HG03442 (cell line): Measurements from ENCODE around the gene ROBO4.

ENCODE experiments used
- ATAC-seq: cut with Tn5 transposase; IDR thresholded peaks from one replicate; pipeline ENCODE4 v1.9.1; 2021; ENCODE audit warnings: mild to moderate bottlenecking, moderate library complexity; ENCODE audit not compliant: unreplicated experiment

ROBO4 gene

DNA sequence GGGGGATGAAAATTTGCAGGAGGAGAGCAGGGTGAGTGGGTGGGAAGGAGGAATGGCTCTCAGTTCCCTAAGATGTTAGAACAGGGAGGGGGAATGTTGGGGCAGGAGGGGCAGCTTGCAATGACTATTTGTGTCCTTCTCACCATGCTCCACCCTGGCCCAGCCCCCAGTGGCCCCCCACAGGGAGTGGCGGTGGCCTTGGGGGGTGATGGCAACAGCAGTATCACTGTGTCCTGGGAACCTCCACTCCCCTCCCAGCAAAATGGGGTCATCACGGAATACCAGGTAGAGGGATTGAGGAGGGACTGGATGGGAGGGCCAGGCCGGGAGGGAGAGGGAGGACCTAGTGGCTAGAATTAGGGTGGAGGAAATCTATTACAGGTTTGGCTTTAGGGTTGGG is 22.3 kb downstream of the ROBO4 start:
- no peak for ATAC-seq

DNA sequence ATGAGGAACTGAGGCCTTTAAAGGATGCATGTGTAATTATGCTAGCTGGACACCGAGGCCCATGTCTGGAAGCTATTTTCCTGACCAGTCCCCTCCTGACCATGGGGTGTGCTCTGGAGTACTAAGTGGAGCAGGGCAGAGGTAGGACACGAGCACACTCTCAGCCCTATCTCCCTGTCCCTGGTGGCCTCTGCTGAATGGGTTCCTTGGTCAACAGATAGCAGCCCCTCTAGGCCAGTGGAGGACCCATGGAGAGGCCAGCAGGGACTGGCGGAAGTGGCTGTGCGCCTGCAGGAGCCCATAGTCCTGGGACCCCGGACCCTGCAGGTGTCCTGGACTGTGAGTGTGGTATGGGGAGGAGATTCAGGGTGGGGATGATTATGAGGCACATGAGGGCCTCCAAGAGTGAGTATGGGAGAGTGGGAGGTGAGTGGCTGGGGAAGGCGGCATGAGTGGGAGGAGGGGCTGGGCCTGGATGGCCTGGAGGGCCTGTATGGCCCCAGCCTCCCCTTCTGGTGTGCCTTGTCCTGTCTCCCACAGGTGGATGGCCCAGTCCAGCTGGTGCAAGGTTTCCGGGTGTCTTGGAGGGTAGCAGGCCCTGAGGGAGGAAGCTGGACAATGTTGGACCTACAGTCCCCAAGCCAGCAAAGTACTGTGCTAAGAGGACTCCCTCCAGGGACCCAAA is 23.0 kb downstream of the ROBO4 start:
- no peak for ATAC-seq

DNA sequence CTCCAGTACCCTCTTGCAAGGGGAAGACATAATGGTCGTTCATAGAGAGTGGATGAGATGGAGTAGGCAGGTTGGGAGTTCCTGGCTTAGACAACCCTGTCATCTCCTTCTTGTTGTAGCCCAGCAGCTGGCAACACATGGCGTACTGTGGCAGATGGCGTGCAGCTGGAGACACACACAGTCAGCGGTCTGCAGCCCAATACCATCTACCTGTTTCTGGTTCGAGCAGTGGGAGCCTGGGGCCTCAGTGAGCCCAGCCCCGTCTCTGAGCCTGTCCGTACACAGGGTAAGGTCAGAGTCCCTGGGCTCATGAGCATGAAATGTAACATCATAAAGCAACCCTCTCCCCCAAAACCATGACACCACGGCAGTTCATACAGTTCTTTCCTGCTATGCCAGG is 23.7 kb downstream of the ROBO4 start:
- ATAC-seq, result no peak

DNA sequence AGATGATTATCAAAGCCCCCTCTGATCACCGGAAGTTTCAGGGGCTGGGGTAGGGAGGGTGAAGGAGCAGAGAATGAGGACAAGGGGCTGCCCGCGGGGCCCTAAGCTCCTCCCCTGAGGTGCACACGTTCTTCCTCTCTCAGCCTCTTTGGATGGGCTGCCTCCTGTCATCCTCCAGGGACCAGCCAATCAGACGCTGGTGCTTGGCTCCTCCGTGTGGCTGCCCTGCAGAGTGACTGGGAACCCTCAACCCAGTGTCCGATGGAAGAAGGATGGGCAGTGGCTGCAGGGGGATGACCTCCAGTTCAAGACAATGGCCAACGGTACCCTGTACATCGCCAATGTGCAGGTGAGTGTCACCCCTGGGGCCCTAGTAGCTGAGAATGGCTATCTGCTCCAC is 24.9 kb downstream of the ROBO4 start:
- ATAC-seq, result no peak

DNA sequence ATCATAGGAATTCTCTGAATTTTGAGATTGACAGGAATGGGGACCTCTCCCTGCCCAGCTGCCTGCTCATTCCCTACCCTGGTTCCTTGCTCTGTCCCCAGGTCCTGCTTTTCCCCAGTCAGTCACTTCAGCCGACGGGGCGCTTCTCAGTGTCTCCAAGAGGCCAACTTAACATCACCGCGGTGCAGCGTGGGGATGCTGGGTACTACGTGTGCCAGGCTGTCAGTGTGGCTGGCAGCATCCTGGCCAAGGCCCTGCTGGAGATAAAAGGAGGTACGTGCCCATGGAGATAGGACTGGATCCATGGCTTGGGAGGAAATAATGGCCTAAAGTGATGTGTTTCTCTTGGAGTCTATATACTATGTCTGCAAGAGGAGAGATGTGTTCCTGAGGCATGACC is 25.4 kb downstream of the ROBO4 start:
- no peak for ATAC-seq

DNA sequence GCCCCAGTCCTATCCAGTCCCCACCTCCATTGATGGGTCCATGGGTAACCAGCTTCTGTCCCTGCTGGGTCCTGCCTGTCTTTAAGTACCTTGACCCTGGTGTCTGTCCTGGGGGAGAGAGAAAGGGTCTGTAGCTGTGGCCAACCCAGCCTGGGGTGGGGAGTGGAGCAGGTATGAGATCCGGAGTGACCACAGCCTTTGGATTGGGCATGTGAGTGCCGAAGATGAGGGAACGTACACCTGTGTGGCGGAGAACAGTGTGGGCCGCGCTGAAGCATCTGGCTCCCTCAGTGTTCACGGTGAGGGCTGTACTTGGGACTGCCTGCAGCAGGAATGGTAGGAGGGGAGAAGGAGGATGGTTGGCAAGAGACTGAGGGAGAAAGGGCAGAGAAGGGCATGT is 27.2 kb downstream of the ROBO4 start:
- no peak for ATAC-seq

DNA sequence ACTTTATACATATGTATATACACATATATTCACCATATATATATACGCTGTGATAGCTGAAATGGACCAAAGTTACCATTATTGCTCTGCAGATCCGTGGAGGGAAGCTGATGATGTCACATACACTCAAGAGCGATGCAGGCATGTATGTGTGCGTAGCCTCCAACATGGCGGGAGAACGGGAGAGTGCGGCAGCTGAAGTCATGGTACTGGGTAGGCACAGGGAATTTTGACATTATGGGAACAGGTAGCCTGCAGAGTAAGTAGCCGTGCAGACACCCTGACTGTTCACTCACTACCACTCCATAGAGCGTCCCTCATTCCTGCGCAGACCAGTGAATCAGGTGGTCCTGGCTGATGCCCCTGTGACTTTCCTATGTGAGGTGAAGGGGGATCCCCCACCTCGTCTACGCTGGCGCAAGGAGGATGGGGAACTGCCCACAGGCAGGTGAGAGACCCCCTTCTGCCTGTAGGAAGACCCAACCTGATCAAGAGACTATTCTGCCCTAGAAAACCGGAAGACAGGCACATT is 27.7 kb downstream of the ROBO4 start:
- ATAC-seq, result no peak

DNA sequence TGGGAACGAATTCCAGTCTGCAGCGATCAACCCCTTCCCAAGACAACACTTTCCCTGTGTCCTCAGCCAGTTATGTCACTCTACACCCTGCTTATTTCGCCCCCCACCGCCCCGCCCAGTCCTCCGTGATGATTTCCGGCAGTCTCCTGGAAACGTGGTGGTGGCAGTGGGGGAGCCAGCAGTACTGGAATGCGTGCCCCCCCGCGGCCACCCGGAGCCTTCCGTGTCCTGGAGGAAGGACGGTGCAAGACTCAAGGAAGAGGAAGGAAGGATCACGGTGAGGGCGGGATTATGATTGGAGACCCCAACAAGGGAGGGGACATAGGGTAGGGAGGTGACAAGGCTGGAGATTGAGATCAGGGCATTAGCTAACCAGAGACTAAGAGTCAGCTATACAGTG is 28.3 kb downstream of the ROBO4 start:
- ATAC-seq, result no peak

DNA sequence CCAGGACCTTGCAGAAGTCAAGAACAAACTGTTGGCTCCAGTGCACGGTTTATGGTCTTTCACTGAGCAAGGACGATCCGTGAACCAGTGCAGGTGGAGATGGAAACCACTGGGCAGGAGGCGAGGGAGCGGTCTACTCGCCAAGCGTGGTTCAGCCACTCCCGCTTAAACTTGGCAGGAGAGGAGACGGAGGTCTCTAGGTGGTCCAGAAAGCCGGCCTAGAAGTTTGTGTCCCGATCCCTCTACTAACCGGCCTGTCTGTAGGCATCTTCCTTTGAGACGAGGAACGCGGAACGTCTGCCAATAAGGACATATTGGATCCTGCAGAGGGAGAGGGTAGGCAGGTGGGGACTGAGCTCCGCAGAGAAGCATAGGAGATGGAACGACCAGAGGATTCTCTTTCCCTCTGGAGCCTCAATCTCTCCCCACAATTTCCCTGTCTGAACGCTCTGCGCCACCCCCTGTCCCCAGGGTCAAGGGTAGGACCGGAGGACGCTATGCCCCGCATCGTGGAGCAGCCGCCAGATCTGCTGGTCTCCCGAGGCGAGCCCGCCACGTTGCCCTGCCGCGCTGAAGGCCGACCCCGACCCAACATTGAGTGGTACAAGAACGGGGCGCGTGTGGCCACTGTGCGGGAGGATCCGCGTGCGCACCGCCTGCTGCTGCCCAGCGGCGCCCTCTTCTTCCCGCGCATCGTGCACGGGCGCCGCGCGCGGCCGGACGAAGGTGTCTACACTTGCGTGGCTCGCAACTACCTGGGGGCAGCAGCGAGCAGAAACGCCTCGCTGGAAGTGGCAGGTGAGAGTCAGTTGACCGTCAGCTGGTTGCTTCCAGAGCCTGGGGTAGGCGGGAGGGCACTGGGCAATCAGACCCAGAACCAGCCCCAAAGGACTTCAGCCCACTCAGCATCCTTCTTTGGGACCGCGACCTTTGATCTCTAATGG is 29.1 kb downstream of the ROBO4 start:
- no peak for ATAC-seq

DNA sequence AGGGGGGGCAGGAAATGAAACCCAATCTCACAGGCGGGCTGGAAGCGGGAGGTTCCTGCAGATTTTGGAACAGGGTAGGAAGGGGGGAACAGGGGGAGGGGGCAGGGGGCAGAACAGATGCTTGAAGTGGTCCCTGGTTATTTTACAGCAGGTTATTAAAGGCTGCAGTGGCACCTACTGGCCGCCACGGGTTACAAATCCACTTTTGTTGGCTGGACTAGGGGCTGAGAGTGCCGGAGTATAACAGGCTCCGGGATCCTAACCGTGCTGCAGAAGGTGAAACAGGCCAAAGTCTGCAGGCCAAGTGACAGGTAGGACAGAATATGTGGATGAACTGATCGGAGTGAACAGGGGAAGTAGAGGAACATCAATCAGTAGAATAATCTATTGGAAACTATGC is 30.0 kb downstream of the ROBO4 start:
- ATAC-seq, result no peak

DNA sequence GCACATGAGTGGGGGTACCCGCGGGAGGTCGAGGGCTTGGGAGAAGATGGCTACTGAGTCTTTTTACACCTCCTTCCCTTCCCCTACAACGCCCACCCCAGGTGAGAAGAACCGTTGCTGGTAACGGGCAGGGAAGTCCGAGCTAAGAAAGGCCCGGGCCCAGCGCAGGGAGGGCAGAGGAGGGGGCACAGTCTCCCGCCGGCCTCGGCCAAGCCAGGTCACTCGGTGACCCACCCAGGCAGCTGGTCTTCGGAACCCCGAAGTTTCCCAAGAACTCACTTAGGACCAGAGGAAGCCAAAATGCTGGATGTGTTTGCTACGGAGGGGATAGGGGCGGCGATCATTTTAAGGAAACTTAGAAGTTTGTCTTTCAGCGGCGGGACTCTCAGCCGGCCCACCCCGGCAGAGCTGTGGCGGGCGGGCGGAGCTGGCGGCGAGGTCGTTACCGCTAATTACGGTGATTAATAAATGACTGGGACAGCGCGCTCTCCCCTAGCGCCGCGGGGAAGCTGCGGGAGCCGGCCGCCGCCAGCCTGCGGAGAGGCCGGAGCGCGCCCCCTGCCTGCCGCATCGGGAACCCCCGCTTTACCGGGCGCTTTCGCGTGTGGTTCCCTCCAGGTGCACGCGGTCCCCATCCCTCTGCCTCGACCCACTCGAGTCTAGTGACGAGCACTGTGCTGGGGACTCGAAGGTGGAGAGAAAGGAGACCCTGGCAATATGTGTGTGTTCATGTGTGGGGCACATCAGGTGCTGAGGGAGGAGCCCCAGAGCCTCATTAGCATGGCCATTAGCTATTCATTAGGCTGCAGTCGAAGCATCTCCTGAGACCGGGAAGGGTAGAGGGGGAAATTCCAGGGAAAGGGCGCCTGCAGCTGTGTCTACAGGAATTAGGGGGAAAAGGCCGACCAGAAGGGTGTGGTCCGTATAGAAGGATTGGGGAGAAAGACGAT is 31.5 kb downstream of the ROBO4 start:
- no peak for ATAC-seq

DNA sequence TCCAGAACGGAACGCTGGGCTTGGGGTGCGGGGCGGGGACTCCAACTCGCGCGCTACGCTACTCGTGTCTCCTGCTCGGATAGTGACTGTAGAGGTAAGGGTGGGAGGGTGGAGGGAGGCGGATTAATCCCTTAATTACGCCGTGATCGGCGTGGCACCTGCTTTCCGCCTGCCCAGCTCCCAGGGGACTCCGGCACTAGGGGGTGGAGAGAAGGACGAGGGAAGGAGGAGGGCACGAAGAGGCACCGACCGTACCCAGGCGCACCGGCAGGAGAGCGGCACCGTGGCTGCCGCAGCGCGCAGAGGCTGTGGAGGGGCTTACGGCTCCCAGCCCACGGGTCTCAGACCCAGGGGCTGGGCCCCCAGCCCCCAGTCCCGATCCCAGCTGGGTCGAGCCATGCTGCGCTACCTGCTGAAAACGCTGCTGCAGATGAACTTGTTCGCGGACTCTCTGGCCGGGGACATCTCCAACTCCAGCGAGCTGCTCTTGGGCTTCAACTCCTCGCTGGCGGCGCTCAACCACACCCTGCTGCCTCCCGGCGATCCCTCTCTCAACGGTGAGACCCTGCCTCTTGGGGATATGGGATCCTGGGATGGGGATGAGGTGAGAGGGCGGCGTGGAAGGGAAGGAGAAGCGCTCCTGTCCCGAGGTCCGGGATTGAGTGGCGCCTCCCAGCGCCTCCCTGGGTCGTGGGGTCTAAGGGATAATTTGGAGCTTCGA is 32.3 kb downstream of the ROBO4 start, which contains the start of gene ROBO3:
Gene ROBO3 (plus strand): TSS at position 252 of the 721 bp plus-strand sequence. CDS start 146 bp downstream, at position 398.
- no peak for ATAC-seq

DNA sequence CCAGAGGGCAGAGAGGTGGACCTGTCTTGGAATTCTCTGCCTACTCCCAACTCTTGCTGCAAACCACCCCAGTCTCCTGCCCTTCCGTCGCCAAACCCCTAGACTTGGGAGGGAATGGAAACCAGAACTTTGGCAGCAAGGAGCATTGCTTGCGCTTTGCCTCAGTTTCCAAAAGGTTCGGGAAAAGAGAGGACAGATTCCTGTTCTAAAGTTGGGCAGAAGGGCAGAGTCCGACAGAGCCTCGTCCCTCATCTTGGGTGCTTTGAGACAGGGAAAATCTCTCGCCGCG is 32.8 kb downstream of the ROBO4 start:
- ATAC-seq, result no peak

DNA sequence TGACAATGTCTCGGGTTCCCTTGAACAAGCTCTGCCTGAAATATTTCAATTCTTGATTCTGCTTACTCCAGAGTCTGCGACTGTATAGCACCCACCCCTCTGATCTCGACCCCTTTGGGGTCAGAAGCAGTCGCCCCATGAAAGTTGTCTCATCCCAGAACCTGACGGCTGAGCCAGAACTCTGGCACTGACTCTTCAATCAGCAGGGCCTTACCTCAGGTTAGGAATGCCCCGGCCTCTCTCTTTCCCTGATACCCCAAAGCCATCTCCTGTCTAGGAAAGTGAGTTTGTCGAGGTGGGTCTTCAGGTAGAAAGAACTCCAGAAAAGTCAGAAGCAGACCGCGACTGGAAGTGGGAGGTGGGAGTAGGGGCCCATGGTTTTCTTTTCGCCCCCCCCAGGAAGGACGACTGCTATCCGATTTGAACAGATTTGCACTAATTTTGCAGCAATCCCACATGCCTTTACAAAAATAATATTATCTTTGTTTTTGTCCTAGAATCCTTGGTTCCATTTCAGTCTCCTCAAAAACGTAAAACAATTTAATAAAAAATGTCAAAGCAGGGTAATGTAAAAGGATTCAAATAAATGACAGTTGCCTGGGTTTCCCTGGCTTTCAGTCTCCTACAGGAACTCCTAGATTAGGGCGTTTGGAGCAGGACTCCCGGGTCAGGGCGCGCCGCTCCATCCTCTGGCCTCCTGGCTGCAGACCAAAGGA is 33.3 kb downstream of the ROBO4 start:
- no peak for ATAC-seq

DNA sequence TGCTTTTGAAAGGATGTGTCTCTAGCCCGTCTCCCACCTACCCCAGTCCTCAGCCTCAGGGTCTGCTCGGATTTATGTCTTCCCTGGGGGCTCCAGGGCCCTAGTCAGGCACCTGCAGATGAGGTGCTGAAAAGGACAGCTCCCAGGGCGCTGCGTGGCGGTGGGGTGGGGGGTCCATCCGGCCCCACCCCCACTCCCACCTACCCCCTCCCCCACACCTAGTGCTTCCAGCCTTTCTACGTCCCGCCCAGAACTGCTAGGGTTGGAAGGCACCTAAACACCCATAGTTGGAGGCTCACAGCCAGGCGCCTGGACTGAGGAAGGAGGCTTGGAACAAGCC is 33.9 kb downstream of the ROBO4 start:
- no peak for ATAC-seq

DNA sequence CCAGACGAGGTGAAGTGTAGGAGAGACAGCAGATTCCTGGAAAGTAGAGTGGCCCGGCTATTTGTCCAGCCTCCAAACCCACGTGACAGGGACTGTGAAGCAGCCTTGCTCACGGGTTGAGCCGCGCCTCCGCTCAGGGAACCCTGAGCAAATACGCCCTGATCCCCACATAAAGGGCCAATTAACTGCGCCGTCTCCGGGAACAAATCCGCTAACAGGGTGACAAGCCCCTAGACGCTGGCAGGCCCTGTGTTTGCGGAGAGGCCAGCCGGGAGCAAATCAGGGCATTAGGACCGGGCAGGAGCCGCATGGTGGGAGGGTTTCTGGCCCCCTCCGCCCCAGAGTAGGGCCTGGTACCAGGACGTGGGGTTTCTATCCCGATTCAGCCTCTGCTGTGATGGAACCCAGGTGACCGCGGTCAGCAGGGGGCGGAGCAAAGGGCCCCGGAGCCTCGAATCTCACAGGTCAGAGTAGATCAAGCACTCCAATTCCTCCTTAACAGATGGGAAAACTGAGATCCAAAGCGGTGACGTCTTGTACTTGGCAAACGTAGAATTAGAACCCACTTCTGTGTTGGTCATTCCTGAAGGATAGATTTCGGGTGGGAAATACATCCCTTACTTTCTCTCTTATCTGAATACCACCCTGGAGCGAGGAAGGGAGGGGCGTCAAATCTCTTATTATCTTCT is 34.4 kb downstream of the ROBO4 start:
- ATAC-seq, result no peak

DNA sequence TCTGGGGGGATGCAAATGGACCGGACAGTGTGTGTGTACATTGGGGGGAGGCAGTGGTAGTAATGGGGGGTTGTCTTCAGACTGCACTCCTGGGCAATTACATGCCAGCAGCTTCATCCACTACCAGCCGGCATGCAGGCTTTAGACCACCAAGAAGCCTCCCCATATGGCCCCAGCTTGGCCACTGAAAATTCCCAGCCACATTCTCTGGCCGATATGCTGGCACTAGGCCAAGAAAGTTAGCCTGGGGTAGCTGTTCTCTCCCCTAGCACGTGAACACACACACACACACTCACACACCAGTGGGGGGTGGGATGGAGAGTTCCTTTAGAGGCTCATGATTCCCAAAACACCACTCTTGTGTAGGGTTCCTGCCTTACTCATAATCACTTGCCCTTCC is 36.0 kb downstream of the ROBO4 start:
- ATAC-seq, result no peak

DNA sequence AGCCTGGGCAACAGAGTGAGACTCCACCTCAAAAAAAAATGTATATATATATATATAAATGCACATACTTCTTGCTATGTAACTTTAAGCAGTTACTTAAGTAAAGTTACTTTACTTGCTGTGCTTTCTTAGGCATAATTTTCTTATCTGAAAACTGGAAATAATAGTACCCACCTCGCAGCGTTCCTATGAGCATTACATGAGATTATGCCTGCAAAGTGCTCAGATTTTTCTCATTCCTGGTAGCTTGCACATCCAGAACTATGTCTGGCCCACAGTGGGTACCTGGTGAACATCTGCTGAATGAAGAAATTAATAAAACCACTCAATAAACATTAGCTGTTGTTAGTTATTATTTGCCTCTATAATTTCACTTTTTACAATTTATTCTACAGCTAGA is 38.5 kb downstream of the ROBO4 start:
- ATAC-seq, result no peak

DNA sequence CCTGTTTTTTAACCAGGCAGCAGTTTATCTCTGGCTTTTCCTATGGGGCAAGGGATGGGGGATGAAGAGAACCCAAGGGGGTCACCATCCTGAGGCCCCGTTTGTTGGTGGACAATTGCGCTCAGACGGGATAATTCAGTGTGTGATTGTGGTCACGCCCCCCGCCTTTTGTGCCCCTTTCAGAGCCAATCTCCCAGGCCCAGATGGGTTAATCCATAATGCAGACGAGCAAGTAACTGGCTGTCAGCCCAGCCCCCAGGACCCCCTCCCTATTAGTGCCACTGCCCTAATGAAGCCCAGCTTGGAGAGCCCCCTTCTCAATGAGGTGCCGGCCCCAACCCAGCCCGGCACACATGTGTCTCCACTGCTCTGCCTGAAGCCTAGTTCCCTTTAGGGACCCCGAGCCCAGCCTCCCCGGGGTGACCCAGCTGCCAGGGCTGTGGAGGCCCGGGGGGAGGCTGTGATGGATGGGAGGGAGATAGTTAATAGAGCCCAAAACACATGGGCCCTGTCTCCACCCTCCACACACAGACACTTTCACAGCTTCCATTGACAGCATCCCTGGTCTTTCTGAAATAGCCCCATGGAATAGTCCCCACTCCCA is 51.5 kb downstream of the ROBO4 start:
- no peak for ATAC-seq
